ENCODE results near the gene C15orf62.

GRCh38 chr15:40815042-40815698 is 45.4 kb downstream of the C15orf62 start:
- TF ChIP-seq CTCF (IDR thresholded peaks at IDR 0.05) (no peak), POLR2A (IDR thresholded peaks at IDR 0.05) (no peak)

All from tibial nerve (tissue), 3 donors.